A549 (cell line): ENCODE measurements around the gene TIMP3.

Experiments used
- CTCF ChIP-seq: fragments of >200 bp; sonication (Bioruptor Twin); formaldehyde crosslinking; IDR thresholded peaks from 3 replicates; pipeline ENCODE4 v1.5.1; 2016
- MAX ChIP-seq: IDR thresholded peaks from 2 replicates; pipeline ENCODE4 v1.6.1; 2012
- POLR2A ChIP-seq: IDR thresholded peaks from 2 replicates; pipeline ENCODE4 v1.6.1; 2012; ENCODE audit warnings: mild to moderate bottlenecking, low read length
- TF ChIP-seq, protein P1 (sequence below): fragments of 200-600 bp; sonication (generic); IDR thresholded peaks from 2 replicates; pipeline ENCODE4 v1.6.1; 2016; ENCODE audit warnings: antibody characterized with exemption, mild to moderate bottlenecking, moderate library complexity

GRCh38 chr22:32903507-32903906 lies 102.0 kb downstream of the TIMP3 start:
- no peak for TF ChIP-seq POLR2A
- no peak for TF ChIP-seq CTCF
- TF ChIP-seq, protein P1, sequence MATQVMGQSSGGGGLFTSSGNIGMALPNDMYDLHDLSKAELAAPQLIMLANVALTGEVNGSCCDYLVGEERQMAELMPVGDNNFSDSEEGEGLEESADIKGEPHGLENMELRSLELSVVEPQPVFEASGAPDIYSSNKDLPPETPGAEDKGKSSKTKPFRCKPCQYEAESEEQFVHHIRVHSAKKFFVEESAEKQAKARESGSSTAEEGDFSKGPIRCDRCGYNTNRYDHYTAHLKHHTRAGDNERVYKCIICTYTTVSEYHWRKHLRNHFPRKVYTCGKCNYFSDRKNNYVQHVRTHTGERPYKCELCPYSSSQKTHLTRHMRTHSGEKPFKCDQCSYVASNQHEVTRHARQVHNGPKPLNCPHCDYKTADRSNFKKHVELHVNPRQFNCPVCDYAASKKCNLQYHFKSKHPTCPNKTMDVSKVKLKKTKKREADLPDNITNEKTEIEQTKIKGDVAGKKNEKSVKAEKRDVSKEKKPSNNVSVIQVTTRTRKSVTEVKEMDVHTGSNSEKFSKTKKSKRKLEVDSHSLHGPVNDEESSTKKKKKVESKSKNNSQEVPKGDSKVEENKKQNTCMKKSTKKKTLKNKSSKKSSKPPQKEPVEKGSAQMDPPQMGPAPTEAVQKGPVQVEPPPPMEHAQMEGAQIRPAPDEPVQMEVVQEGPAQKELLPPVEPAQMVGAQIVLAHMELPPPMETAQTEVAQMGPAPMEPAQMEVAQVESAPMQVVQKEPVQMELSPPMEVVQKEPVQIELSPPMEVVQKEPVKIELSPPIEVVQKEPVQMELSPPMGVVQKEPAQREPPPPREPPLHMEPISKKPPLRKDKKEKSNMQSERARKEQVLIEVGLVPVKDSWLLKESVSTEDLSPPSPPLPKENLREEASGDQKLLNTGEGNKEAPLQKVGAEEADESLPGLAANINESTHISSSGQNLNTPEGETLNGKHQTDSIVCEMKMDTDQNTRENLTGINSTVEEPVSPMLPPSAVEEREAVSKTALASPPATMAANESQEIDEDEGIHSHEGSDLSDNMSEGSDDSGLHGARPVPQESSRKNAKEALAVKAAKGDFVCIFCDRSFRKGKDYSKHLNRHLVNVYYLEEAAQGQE = no peak
- TF ChIP-seq MAX = no peak
